ENCODE measurements around the gene P2RX5. TPM values are rescaled to one million over a fixed set of nuclear protein-coding genes. Genes with fewer than 3 reads are reported as not detected.

The P2RX5 gene
- total and polyA plus RNA-seq, 10 of the 15 experiments (the other 5 are each of a cell fraction or from before 2014, with no cell fraction given): 6.9 to 28.8 (median 19.5) TPM

DNA sequence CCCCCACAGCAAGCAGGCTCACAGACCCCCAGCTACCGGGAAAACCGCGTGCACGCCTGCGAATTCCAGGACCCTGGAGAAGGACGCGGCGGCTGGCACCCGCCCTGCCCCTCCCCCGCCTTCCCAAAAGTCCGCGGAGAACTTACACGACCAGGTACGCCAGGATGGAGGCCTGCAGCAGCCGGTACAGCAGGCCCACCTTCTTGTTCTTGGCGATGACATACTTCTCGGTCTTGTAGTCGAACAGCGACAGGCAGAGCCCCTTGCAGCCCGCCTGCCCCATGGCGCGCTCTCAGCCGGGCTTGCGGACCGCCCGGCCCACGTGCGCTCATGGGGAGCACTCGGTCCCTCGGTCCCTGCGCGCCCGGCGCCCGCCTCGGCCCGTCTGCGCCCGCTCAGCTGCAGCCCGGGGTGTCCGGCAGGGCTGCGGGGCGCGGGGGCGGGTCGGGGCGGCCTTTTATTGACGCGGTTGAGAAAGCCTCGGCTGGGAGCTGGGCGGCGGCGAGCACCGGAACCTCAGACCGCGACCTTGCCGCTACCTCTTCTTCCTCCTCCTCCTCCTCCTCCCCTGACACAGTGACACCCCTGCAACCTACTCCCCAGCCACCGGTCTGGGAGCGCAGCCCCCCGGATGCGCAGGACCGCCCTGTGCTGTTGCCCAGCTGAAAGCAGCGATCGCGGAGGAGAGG, at the start of gene P2RX5 (continued):
- TF ChIP-seq GATAD2B (conservative IDR thresholded peaks at IDR 0.05; ENCODE audit: low read depth) (peak; percentile 51), NFXL1 (IDR thresholded peaks at IDR 0.05; ENCODE audit: borderline replicate concordance) (peak; percentile 87), MXI1 (IDR thresholded peaks at IDR 0.05; ENCODE audit: low read depth, low read length) (no peak), IKZF1 (conservative IDR thresholded peaks at IDR 0.05) (peak; percentile 48), NKRF (conservative IDR thresholded peaks at IDR 0.05) (peak; percentile 53), RUNX3 (IDR thresholded peaks at IDR 0.05; ENCODE audit: low read length) (peak; percentile 42; the same call in 1 of the 2 replicates), ZNF217 (IDR thresholded peaks at IDR 0.05) (peak; percentile 58), SMARCA5 (IDR thresholded peaks at IDR 0.05) (0 out of 2 replicates have a peak, but pooled peaks have one; percentile 59), STAT3 (IDR thresholded peaks at IDR 0.05; ENCODE audit: low read depth, low read length) (no peak), MTA2 (IDR thresholded peaks at IDR 0.05; ENCODE audit: low read depth) (no peak), NFYA (IDR thresholded peaks at IDR 0.05; ENCODE audit: borderline replicate concordance, low read depth, low read length) (no peak), NR2F1 (conservative IDR thresholded peaks at IDR 0.05) (peak; percentile 62), EGR1 (IDR thresholded peaks at IDR 0.05; ENCODE audit: borderline replicate concordance in 1 of 2, low read depth in 2 of 2, low read length in 2 of 2) (peak in 1 of 2 experiments; percentile 82; a peak in 2 of 3 replicates), HDAC6 (IDR thresholded peaks at IDR 0.05; ENCODE audit: unreplicated experiment) (peak; percentile 42), DPF2 (IDR thresholded peaks at IDR 0.05) (peak; percentile 50), LARP7 (IDR thresholded peaks at IDR 0.05) (peak; percentile 70; the same call in 1 of the 2 replicates), BMI1 (IDR thresholded peaks at IDR 0.05; ENCODE audit: borderline replicate concordance) (no peak), NR2C1 (IDR thresholded peaks at IDR 0.05) (no peak), POLR2A (IDR thresholded peaks at IDR 0.05; ENCODE audit: low read depth, low read length) (peak; percentile 71), RB1 (IDR thresholded peaks at IDR 0.05; ENCODE audit: borderline replicate concordance) (no peak; the same call in 1 of the 2 replicates), ZBED1 (IDR thresholded peaks at IDR 0.05; ENCODE audit: borderline replicate concordance) (no peak), RCOR1 (conservative IDR thresholded peaks at IDR 0.05; ENCODE audit: low read depth, low read length) (0 out of 2 replicates have a peak, but pooled peaks have one; percentile 46), BHLHE40 (IDR thresholded peaks at IDR 0.05; ENCODE audit: borderline replicate concordance in 1 of 2, low read depth in 2 of 2, low read length in 1 of 2) (peak in 1 of 2 experiments; percentile 80; a peak in 2 of 4 replicates), SPI1 (IDR thresholded peaks at IDR 0.05; ENCODE audit: borderline replicate concordance, insufficient read depth, low read depth, low read length) (peak; percentile 77)
- TF ChIP-seq, protein P1, sequence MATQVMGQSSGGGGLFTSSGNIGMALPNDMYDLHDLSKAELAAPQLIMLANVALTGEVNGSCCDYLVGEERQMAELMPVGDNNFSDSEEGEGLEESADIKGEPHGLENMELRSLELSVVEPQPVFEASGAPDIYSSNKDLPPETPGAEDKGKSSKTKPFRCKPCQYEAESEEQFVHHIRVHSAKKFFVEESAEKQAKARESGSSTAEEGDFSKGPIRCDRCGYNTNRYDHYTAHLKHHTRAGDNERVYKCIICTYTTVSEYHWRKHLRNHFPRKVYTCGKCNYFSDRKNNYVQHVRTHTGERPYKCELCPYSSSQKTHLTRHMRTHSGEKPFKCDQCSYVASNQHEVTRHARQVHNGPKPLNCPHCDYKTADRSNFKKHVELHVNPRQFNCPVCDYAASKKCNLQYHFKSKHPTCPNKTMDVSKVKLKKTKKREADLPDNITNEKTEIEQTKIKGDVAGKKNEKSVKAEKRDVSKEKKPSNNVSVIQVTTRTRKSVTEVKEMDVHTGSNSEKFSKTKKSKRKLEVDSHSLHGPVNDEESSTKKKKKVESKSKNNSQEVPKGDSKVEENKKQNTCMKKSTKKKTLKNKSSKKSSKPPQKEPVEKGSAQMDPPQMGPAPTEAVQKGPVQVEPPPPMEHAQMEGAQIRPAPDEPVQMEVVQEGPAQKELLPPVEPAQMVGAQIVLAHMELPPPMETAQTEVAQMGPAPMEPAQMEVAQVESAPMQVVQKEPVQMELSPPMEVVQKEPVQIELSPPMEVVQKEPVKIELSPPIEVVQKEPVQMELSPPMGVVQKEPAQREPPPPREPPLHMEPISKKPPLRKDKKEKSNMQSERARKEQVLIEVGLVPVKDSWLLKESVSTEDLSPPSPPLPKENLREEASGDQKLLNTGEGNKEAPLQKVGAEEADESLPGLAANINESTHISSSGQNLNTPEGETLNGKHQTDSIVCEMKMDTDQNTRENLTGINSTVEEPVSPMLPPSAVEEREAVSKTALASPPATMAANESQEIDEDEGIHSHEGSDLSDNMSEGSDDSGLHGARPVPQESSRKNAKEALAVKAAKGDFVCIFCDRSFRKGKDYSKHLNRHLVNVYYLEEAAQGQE (IDR thresholded peaks at IDR 0.05; ENCODE audit: low read depth, low read length): peak; percentile 69; the same call in 1 of the 2 replicates
